Measurements from ENCODE around the gene ARPC2.

DNA sequence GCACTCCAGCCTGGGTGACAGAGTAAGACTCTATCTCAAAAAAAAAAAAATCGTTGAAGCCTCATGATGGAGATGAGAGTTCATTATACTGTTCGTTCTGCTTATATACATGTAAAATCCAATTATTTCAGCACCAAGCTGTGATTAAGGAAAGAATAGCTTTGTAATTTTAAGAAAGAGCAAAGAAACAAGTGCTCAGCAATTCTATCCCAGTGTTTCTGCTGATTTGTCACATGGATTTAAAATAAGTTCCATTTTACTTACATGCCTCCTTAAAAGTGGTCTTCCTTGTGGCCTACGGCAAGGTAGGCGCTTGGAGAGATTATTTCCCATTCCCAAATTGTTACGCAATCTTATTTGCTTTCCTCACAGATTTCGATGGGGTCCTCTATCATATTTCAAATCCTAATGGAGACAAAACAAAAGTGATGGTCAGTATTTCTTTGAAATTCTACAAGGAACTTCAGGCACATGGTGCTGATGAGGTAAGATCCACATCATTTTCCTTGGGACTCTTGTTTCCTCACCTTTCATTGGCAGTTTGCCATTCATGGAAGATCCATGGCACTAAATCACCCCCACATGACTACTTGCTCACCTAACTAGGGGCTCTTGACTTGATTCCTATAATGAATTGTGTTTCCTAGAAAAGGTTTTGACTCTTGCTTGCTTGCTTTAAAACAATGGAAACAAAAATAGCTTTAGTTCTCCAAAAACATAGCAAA lies 11.5 kb downstream of the ARPC2 start:
- no peak for TF ChIP-seq CTCF (IDR thresholded peaks at IDR 0.05)
- TF ChIP-seq POLR2AphosphoS5 (IDR thresholded peaks at IDR 0.05) = no peak
- TF ChIP-seq EP300 (IDR thresholded peaks at IDR 0.05) = no peak
- no peak for TF ChIP-seq POLR2A (IDR thresholded peaks at IDR 0.05)

Data from stomach (tissue), 4 donors.